GM21447 (cell line): ENCODE measurements around the gene PXDC1.

ENCODE experiments used
- ATAC-seq: cut with Tn5 transposase; IDR thresholded peaks from one replicate; pipeline ENCODE4 v1.9.1; 2021; ENCODE audit not compliant: unreplicated experiment

Gene PXDC1

DNA sequence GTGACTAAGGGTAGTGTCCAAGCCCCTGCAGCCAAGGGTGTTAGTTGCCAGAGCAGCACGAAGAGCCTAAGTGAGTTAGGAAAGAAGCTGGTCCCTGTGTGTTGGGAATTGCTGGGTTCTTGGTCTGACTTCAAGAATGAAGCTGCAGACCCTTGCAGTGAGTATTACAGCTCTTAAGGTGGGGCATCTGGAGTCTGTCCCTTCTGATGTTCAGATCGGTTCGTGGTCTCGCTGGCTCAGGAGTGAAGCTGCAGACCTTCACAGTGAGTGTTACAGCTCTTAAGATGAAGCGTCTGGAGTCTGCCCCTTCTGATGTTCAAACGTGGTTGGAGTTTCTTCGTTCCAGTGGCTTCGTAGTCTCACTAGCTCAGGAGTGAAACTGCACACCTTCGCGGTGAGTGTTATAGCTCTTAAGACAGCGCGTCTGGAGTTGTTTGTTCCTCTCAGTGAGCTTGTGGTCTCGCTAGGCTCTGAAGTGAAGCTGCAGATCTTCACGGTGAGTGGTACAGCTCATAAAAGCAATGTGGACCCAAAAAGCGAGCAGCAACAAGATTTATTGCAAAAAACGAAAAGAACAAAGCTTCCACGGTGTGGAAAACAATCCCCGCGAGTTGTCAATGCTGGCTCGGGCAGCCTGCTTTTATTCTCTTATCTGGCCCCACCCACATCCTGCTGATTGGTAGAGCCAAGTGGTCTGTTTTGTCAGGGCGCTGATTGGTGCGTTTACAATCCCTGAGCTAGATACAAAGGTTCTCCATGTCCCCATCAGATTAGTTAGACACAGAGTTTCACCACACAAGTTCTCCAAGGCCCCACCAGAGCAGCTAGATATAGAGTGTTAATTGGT, 31.8 kb downstream of the PXDC1 start:
- ATAC-seq: no peak

- ATAC-seq: no peak
Measured at GRCh38 chr6:3718407-3718806, 33.1 kb downstream of the PXDC1 start.

- ATAC-seq: no peak
Measured at GRCh38 chr6:3715285-3715684, 36.2 kb downstream of the PXDC1 start.

DNA sequence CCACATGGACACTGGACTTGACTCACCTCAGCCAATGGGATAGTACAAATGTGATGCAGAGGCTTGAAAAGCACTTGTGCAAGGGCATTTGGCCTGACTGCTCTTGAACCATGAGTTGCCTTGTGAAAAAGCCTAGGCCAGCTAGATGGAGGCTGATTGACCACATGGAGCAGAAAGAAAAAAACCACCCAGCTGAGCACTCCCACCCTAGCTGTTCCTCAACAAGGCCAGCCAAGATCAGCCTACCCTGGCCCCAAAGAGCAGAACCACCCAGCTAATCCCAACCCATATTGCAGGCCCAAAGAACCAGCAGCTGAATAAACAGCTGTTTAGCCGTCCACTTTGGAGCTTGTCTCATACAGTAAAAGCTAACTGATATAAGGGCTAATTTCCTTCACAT, 36.7 kb downstream of the PXDC1 start:
- ATAC-seq: no peak

- no peak for ATAC-seq
Measured at GRCh38 chr6:3714111-3714510, 37.4 kb downstream of the PXDC1 start.

GRCh38 chr6:3712827-3713665, 38.5 kb downstream of the PXDC1 start:
- no peak for ATAC-seq

GRCh38 chr6:3711776-3712175, 39.7 kb downstream of the PXDC1 start:
- ATAC-seq: no peak

- no peak for ATAC-seq
Measured at GRCh38 chr6:3710403-3710802, 41.1 kb downstream of the PXDC1 start.

- ATAC-seq: no peak
Measured at GRCh38 chr6:3708540-3708939, 43.0 kb downstream of the PXDC1 start.

DNA sequence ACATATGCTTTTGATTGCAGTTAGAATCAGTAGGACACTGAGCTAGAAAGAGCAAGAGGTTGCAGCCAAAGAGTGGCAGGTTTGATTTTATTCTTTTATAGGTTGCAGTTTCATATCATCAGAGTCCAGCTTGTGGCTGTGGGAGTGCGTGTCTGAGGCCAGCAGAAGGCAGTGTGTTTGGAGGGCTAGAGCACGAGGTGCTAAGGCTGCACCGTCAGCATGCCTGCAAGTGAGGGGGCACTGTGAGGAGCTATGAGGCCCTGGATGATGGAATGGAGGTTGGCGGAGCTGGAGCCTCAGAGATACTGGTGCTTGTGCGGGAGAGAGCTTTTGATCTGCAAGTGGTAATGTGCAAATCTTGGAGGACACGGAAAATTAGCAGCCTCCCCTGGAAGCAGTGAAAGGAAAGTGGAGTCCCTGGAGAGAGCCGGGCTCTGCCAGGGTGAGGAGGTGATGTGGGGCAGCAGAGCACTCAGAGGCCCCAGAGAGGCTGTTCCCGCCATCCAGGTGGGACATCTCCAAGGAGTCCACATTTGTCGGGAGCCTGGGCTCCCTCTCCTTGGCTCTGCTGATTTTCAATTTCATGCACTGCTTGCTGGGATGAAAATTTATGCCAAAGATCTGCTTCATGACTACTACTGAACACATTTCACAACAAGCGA, 43.6 kb downstream of the PXDC1 start:
- no peak for ATAC-seq

- ATAC-seq: no peak
Measured at GRCh38 chr6:3707024-3707423, 44.5 kb downstream of the PXDC1 start.

GRCh38 chr6:3706547-3706946, 45.0 kb downstream of the PXDC1 start:
- no peak for ATAC-seq

DNA sequence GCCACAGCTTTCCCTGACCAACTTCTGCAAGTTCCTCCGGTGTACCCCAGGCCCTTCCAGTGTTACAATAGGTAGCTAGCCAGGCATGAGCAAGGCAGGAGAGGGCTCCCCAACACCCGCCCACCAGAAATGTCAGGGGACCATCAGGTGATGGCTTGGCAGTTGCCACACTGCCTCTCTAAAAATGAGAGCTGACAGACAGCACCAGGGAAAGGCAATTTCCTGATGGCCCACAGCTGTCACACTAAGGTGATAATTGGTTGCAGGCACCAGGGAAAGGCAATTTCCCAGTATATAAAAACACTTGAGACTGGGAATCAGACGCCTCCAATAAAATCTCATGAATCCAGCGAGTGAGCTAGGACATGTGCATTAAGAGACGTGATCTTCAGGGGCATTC, 49.9 kb downstream of the PXDC1 start:
- no peak for ATAC-seq

- no peak for ATAC-seq
Measured at GRCh38 chr6:3699231-3699630, 52.3 kb downstream of the PXDC1 start.

DNA sequence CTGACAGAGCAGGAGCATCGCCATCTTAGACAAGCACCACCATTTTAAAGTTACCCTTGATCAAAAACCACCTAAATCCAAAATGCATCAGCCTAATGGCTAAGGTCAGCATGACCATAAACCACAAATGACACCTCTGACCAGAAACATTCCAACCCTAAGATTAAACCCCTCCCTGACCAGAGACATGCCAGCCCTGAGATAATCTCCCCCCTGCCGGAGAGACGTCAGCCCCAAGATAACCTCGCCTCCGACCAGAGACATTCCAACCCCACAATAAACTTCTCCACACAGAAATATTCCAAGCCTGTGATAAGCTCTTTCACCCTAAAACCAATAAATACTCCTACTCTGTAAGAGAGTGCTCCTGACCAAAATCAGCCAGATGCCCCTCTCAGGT, 53.5 kb downstream of the PXDC1 start:
- ATAC-seq: no peak

GRCh38 chr6:3697609-3698008, 53.9 kb downstream of the PXDC1 start:
- no peak for ATAC-seq

DNA sequence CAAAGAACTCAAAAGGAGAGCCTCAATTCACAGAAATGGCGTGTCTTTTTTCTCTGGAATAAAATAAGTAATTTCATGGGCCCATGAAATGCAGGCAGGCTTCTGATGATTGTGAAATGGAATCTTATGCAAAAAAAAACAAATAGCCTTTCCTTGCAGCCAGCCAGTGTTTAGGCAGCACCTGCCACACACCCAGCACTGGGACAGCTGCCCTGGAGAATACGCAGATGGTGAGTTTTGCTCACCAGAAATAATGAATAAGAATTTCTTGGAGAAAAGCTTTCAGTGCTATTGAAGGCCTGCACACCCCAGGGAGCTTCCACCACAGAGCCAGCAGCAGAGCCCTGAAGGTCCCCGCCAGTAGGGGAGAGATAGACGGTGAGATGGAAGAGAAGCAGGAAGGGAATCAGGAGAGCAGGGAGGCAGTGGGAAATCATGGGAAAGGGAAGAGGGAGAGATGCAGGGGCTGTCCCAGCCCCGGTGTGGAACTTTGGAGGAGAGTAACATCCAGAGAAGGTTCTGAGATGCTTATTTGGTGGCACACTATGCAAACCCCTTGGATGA, 54.9 kb downstream of the PXDC1 start:
- ATAC-seq: no peak

DNA sequence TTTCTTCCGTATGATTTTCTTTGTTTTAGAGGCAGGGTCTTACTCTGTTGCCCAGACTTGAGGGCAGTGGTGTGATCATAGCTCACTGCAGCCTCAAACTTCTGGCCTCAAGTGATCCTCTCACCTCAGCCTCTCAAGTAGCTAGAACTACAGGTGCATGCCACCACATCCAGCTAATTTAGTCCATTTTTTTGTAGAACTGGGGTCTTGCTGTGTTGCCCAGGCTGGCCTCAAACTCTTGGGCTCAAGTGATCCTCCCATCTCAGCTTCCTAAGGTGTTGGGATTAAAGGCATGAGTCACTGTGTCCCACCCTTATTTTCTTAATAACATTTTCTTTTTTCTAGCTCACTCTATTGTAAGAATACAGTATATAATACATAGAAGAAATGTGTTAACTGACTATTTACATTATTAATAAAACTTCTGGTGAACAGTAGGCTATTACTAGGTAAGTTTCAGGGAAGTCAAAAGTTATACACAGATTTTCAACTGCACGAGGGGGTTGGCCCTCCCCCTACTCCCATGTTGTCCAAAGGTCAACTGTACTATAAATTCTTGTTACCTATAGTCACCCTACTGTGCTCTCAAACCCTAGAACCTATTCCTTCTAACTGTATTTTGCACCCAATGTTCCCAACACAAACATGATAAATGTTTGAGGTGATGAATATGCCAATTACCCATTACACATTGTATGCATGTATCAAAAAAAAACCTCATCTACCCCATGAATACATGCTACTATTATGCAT, 56.3 kb downstream of the PXDC1 start:
- ATAC-seq: no peak

DNA sequence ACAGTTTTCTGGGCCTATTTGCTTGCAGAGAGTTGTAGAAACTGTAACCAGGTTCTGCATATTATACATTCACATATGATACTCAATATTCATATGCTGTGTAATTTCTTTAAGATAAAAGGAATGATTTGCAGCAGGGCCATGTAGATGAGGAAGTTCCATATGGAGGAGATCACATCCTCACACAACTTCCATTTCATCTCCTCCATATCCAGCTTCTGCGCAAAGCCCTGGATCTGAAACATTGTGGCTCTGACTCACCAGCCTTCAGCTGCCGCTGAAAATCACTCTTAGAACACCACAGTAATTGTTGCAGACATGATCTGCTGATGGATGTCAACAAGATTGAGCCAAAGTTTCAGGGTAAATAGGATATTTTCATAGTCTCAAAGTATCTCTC, 57.7 kb downstream of the PXDC1 start:
- no peak for ATAC-seq

- ATAC-seq: no peak
Measured at GRCh38 chr6:3690506-3690905, 61.0 kb downstream of the PXDC1 start.

- no peak for ATAC-seq
Measured at GRCh38 chr6:3687847-3688246, 63.7 kb downstream of the PXDC1 start.
